GM04504 (cell line): ENCODE data around the gene C16orf96.

Experiments
- DNase-seq: peaks from one replicate; pipeline ENCODE4 v3.0.0-alpha.2; 2012; ENCODE audit warnings: low read depth

The C16orf96 gene

DNA sequence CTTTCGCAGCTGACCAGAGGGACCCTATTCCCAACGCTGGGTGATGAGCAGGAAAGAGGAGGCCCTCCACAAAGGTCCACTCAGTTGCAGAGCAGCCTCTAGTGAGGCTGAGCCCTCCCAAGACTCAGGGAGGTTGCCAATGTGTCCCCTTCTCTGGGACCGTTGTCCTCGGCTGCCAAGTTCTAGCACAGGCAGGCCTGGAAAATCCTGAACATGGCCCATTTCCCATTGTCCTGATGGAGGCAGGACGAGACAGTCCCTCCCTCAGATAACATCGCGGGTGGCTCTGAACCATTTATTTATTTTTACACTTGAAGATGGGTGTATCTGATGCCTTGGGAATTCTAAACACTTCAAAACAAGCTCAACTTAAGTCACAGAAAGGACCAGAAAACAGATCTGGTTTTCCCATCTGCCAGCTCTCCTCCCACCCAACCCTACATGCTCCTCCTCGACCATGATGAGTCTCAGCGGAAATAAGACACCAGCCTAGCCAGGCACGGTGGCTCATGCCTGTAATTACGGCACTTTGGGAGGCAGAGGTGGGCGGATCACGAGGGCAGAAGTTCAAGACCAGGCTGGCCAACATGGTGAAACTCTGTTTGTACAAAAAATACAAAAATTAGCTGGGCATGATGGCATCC lies 30.4 kb upstream of the C16orf96 start:
- no peak for DNase-seq

DNA sequence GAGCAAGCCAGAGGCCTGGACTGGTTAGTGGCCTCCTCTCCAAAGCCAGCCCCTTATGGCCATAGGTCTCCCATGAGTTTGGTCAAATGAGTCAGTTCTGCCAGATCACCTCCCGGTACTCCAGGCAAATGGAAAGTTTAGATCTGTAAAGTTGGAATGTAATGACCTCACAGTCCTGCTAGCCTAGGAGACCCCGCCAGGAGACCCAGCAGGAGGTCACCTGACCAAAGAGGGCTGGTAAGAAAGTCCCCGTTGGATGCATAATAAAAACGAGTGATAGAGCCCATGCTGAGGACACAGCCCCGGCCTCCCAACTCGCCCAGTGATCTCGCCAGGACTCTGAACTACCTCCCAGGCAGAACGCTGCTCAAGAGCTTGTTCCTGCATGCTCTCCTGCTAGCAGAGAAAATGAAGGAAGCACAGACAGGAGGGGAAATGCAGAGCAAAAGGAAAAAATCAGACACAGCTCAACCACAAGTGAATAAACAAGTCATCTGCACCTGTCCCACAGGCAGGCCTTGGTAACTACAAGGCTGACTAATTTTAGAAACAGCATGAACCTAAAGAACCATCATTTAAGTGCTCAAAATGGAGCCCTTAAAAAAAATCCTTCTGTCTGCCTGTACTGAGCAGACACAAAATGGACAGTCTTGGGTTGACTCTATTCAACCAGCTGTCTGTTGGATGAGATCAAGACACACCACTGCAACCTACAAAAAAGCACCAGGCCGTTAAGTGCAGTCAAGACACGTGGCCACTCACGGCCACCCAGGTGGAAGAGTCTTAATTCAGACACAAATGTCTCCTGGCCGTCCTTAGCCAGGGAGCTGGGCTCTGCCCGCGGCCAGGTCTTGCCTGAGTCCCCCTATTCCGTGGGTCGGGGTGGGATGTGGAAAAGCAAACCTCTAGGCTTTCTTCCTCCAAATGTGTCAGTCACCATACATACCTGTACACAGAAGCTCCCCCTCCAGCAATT lies 26.8 kb upstream of the C16orf96 start:
- DNase-seq: no peak

DNA sequence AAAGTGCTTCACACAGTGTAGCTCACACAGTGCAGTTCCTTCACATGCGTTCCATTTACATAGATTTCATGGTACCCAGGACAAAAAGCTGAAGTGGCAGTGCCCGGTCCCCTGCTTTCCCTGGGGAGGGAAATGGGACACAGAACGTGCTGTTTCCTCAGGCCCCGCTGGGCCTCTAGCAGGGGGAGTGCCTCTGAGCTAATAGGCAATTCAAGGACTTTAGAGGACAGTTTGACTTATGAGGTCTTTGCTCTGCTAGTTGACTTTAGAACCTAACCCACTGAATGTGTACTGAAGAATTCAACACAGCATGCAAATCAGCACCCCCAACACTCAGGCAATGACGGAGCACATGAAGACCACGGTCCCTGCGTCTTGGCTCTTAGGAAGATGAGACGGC lies 24.3 kb upstream of the C16orf96 start:
- DNase-seq: no peak

DNA sequence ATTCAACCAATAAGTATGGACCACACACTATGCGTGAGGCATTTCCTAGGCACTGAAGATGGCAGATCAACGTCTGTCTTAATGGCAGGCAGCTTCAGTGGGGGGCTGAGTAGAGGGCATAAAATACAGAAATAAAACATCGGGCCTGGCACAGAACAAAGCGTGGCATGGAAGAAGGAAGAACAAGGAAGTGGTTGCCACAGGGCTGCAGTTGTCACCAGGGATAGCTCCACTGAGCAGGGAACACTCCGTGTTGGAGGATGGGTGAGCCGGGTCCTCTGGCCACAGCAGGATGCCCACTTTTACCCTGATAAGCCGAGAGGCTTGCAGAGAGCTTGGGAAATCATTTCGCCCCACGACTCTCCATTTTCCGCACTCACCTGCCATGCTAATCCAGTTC lies 23.9 kb upstream of the C16orf96 start:
- DNase-seq: no peak

DNA sequence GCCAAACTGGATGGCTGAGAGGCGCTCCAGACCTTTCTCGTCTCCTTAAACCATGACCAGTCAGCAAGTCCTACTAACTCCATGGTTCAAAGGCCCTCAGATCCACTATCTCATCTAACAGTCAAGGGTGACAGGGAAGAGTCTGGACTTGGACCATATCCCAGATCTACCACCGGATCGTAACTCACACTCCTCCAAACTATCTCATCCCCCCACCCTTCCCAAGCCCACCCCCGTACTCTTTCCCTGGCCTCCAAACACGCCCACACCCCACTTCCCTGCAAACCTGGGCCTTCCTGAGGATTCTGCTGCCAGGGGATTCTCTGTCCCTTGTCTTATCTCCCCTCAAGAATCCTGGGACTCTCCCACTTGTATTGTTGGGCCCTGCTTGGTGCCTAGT lies 22.6 kb upstream of the C16orf96 start:
- no peak for DNase-seq

DNA sequence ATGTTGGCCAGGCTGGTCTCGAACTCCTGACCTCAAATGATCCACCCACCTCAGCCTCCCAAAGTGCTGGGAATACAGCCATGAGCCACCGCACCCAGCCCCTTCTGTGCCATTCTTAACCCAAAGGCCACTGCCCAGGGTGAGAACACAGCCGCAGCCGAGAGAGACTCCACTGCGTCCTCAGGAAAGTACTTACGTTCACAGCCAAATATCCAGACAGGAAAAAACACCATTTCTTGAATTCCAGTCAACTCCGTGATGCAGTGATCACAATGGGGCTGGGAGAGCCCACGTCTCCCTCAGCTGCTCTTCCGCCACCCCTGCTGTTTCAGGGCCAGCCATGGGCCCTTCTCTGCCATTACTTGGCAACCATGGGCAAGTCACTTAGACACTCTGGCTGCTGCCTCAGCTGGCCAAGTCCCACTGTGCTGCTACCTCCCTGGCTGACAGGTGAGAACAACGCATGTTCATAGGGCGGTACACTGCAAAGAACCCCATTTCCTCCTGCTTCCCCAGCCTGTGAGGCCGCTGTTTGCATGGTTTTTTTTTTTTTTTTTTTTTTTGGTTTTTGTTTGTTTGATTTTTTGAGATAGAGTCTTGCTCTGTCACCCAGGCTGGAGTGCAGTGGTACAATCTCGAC lies 21.9 kb upstream of the C16orf96 start:
- no peak for DNase-seq

DNA sequence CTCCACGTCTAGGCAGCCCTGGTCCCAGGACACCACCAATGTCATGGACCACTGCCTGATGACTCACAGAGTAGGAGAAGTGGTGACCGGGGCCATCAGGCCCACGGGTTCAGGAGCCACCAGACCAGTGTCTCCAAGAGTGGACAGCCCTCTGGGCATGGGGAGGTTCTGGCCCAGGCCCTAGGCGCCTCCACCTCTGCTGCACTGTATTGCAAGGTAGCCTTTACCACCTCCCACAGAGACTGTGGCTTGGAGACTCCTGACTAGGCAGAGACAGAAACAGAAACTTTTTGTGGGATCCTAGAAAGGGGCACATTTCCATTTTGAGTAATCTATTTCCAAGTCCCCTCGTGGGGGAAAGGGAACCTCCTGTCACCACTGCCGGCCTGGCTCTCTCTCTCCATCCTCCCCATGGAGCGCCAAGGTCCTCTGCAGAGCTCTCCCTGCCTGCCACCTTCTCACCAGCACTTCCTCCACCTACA lies 20.5 kb upstream of the C16orf96 start:
- no peak for DNase-seq

DNA sequence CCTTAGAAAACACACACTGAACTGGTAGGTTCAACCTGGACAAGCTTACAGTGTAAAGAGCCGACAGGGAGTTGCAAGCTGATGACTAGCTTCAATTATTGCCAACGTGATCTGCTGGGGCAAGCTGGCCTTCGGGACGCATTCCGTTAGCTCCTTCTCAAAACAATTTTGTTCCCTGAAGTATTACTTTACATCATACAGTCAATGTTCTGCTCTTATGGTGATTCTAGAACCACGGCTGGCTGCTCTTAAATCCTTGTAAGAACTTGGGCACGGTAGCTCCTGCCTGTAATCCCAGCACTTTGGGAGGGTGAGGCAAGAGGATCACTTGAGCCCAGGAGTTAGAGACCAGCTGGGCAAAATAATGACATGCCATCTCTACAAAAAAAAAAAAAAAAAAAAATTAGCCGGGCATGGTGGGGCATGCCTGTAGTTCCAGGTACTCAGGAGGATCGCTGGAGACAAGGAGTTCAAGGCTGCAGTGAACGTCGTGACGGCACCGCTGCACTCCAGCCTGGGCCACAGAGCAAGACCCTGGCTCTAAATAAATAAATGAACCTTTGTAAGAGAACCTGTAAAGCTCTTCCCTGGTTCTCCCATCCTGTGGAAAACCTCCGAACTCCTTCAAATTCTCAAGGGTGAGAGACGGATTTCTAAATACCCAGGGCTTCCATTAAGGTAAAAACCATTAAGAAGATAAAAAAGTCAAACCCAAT lies 19.6 kb upstream of the C16orf96 start:
- DNase-seq: no peak

DNA sequence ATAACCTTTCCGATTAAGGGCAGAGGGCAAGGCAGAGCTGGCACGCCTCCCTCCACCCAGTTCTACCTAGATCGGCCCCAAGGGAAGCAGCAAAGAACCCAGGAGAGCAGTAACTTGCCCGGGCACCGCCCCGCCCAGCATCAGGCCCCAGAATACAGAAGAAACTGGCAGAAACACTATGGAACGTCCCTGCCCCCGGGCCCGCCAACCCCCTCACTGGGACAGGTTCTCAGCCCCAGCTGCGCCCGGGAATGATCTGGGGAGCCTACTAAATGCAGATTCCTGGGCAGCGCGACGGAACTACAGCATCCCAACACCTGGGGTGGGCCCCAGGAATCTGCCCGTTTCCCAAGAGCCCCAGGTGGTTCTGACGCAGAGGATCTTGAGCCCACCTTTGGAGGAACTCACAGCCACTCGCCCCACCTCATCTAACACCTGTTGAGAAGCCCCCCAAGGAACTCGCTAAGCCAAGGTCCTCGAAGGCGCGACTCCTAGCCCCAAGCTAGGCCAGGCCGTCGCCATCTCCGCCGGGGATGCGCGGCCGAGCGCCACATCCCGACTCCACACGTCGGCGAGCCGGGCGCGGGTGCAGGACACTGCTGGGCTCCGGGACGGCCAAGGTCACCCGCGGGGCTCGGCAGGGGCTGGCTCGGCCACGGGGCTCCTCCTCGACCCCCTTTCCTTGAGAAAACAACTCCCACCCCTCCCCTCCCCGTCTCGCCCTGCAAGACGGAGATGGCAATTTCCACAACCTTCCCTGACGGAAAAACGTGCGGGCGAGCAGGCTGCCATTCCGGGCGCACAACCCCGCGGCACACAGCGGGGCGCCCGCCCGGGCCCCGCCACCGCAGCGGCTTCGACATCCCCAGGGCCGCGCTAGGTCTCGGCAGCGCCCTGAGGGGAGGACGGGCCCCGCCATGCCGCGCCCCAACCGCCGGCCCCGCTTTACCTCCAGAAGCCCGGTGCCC lies 18.5 kb upstream of the C16orf96 start:
- DNase-seq: no peak

DNA sequence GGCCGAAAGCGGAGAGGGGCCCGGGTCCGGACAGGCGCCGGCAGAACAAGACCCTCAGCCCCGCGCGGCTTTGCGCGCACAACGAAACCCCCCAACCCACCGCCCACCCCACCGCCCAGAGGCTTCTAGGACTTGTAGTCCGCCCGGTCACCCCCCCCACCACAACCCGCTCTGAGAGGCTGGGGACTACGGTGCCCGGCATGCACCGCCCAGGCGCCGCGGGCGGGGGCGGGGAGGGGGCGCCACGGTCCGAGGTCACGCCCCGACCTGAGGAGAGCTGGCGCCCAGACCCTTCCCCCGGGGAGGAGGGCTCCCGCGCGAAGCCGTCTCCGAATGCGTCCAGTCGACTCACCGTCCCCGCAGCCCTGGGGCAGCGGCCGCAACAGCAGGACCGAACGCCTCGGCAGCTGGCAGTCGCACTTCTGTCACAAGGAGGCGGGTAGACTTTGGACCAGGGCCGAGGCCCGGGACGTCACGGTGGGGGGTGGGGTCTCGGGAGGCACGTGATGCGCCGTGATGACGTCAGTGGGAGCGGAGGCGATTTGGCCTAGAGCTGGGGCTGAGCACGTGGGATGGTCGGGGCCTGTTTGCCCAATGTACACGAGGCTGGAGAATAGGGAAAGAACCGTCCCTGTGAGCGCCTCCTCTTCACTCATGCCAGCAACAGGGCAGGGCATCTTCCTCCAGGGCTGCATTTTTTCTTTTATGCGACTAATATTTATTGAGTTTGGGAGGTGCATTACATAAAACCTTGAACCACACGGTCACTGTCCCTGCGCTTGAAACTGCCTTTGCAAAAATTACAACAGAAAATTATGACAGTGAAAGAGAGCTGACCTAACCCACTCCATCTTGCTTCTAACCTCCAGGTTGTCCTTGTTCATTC lies 17.5 kb upstream of the C16orf96 start, which contains the start of gene CDIP1:
Gene CDIP1 (minus strand): TSS at position 424 of the 886 bp plus-strand sequence. CDS start 24,643 bp downstream, outside the sequence.
- DNase-seq: peak; percentile 84

DNA sequence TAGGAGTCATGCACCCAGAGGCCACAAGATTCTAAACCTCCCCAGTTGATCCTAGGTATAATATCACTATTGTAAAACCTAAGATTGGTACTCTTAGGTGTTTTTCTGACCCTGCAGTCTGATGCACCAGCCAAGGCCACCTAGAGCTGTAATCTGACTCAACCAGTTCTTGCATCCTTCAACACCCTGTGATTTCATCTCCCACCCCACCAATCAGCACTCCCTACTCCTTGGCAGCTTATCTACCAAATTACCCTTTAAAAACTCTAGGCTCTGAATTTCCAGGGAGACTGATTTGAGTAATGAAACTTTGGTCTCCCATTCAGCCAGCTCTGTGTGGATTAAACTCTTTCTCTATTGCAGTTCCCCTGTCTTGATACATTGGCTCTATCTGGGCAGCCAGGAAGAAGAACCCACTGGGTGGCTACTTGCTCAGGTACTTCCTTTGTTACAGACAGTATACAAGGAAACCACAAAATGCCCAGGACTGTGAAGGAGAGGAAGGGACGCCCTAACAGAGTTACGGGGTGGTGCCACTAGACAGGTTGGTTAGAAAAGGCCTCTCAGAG lies 16.3 kb upstream of the C16orf96 start:
- no peak for DNase-seq

DNA sequence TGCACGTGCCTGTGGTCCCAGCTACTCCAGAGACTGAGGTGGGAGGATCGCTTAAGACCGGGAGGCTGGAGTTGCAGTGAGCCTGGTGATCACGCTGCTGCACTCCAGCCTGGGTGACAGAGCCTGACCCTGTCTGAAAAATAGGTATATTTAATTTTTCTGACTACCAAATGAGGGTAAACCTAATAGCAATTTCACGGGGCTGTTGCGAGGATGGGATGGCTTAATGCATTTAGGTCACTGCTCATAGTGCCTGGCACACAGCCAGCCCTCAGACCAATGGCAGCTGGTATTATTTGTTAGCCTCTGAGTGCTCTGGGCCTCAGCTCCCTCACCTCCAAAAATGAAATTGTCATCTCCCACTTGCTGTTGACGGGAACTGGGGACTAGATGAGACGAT lies 11.7 kb upstream of the C16orf96 start:
- DNase-seq: no peak

DNA sequence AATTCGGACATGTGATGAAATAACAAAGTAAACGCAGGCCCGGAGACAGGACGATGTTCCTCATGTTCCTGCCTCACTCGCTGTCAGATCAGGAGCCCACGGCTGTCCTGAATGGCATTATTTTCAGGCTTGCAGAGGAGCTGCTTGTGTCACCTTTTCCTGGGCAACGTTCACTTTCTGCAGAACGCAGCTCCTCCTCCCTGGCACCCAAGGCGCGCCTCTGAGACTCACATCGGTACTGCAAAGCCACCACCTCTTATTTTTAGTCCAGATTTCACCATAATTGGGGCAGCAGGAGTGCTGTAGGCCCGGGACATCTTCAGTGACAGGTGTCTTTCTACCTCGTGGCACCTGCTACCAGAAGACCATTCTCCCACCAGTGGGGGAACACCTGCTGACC lies 8.0 kb upstream of the C16orf96 start:
- DNase-seq: no peak

DNA sequence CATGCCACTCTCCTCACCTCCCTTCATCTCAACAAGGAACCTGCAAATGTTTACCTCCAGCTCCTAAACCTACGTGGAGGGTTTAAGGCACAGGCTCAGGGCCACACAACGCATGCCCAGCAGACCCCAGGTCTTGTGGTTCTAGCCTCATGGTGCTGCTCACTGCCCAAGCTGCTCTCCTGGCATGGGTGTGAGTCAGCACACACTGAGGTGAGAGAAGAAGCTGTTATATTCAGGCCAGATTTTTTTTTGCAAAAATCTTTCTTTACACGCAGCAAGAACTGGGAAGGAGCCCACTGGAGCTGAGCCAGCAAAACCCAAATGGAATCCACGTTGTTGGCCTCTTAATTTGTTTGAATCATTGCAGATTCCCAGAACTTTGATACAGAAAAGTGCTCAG lies 5.5 kb upstream of the C16orf96 start:
- DNase-seq: no peak

DNA sequence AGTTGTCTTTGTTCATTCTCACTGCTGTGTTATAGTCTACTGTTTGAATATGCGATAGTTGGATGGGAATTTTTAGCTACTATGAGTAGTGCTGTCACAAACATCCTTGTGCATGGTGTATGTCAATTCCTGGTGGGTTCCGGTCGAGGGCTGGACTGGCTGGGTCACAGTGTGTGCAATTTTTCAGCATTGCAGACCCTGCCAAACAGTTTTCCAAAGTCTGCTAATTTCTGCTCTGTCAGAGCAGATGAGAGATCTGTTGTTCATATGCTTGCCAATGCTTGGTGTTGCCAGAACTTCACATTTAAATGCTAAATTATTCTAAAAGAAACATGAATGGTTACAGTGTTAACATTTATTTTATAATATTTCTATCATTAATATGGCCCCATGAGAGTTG lies 3.6 kb upstream of the C16orf96 start:
- DNase-seq: no peak

DNA sequence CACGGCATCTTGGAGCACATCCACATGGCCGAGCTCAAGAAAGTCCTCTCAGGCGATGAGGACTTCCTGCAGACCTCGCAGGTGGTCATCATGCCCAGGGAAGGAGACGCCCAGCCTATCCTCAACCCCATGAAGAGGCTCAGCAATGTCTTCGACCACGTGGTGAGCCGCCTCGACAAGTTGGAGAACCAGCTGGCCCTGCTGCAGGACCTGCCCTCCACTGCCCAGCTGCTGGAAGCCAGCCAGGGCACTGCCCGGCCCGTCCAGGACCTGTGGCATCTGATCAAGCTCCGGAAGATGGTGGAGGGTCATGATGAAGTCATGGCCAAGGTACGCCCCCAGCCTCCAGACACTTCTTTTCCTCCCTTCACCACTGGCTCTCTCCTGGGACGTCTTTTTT lies 440 bp downstream of the C16orf96 start:
- DNase-seq: no peak

DNA sequence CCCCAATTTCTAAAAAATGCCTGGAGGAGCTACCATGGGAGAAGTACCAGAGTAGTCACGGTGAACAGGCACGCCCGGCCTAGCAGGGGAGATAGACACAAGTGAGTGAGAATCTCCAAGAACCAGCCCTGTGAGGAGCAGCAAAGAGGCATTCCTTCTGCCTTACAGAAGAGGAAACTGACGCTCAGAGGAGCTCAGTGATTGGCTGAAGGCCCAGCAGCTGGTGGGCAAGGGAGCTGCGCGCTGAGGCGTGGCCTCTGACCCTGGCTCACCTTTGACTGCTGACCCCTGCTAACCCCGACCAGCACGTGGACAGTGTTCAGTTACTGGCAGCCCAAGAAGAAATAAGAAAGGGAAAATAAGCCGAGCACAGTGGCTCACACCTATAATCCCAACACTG lies 1.8 kb downstream of the C16orf96 start:
- DNase-seq: no peak

DNA sequence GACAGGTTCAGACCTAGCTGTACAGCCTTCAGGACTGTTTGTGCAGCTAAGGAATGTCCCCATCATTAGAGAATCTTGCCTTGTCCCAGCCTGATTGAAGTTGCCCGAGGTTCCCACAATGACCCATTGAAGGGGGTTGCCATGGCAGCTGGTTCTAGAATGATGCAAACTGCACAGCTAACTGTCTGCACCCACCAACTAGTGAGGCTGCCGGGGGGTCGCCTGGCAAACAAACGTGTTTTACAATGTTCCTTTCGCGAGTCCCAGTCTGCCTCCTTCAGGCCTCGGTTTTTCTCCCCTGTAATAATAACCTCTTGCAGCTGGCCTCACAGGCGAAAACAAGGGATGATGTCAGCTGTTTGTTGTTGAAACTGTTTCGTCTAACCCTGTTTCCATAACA lies 5.5 kb downstream of the C16orf96 start:
- no peak for DNase-seq

DNA sequence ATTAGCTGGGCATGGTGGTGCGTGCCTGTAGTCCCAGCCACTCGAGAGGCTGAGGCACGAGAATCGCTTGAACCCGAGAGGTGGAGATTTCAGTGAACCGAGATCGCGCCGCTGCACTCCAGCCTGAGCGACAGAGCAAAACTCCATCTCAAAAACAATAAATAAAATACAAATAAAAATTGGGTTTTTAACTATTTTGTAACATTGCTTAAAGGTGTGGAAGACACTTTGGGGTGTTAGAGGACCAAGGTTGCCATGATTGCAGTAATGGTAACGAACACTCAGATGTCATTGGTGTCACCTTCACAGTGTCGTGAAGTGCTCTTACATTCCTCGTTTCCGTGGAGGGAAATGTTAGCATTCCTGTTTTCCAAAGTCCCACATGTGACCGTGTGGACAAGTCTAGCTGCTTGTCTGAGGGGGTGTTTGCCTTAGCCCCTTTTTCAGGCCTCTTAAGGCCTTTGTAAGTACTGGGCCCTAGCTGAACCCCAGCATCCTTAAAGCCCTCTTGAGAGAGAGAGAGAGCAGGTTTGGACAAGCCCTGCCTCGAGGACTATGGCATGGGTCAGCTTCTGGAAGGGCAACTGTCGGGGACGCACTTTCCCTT lies 8.6 kb downstream of the C16orf96 start:
- DNase-seq: no peak
